C4-2B (cell line): ENCODE results near the gene MBOAT2.

ENCODE experiments used
- CTCF ChIP-seq: fragments of 450-650 bp; conservative IDR thresholded peaks from 2 replicates; pipeline ENCODE4 v1.5.1; 2017; ENCODE audit warnings: mild to moderate bottlenecking
- ZFX ChIP-seq: fragments of 450-650 bp; IDR thresholded peaks from 2 replicates; pipeline ENCODE4 v1.6.1; 2017

DNA sequence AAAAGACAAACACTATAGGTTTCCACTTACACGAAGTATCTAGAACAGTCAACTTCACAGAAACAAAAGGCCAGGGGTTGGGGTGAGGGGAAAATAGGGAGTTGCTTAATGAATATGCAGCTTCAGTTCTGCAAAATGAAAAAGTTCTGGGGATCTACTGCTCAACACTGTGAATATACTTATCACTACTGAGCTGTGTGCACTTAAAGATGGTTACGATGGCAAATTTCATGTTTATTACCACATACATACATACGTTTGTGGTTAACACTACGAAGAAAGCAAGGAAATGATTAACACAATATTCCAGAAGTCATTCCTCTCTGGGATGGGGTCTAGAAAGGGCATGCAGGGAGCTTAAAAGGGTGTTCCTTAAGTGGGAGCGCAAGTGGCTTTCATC is 19.3 kb downstream of the MBOAT2 start:
- no peak for TF ChIP-seq CTCF
- TF ChIP-seq ZFX = no peak
